Mucosa of descending colon (tissue), 3 donors: Measurements from ENCODE around the gene MYLK2. TPM values are rescaled to one million over a fixed set of nuclear protein-coding genes. Genes with fewer than 3 reads are reported as not detected.

Experiments used
- ATAC-seq: fragments of 200-7000 bp; cut with Tn5 transposase; one replicate; pipeline ENCODE4 v1.9.1; 2020; ENCODE audit warnings: mild to moderate bottlenecking, moderate library complexity
- DNase-seq, 3 donors: peaks; one replicate each; pipeline ENCODE4 v3.0.0-alpha.2; 2020
- H3K36me3 ChIP-seq: fragments of 200-600 bp; one replicate; pipeline ENCODE4 v1.8.0; 2021; ENCODE audit warnings: low read depth, mild to moderate bottlenecking
- H3K4me1 ChIP-seq: fragments of 200-600 bp; one replicate; pipeline ENCODE4 v1.8.0; 2021; ENCODE audit warnings: low read depth, mild to moderate bottlenecking
- H3K4me3 ChIP-seq: fragments of 200-600 bp; one replicate; pipeline ENCODE4 v1.8.0; 2021; ENCODE audit warnings: mild to moderate bottlenecking
- H3K9me3 ChIP-seq: fragments of 200-600 bp; one replicate; pipeline ENCODE4 v1.8.0; 2021; ENCODE audit warnings: mild to moderate bottlenecking
- CTCF ChIP-seq: fragments of 200-600 bp; IDR thresholded peaks from one replicate; pipeline ENCODE4 v1.8.0; 2022; ENCODE audit warnings: antibody characterized with exemption, mild to moderate bottlenecking
- intact Hi-C, 2 donors: fragments of 100-400 bp; cut with DNase I in 1 of 2; cut with micrococcal nuclease in 1 of 2; formaldehyde crosslinking; loops; one replicate each; pipeline versions ENCODE4 v1.11.0 to v1.11.1; 2022; cut with DNase I, micrococcal nuclease
- total RNA-seq, 3 donors: library from RNA; stranded (reverse); fragmentation: NEBNext Ultra II Directional in 2 of 3; extraction: Animal tissue kit (Norgen Biotek cat#: 25700) in 2 of 3; gene quantifications; one replicate each; pipeline versions ENCODE4 v1.2.1 to v1.2.4, GENCODE V29; 2021 to 2023
- donor health status: DM: no; HTN: no; CAD: no; lungs with moderate emphysema.
- donor health status: DM: no; HTN: no; CAD: no.
- donor health status: DM: no; HTN: yes; CAD: no.

The MYLK2 gene
- total RNA-seq, 3 donors from 2014 or later, result 0.09 to 0.31 TPM; not detected in 1

- no peak for ATAC-seq
- Histone ChIP-seq H3K36me3 (no peaks in the 10 kb centered on the region), H3K4me3 (no peak overlapping the region), H3K4me1 (peaks cover 9% of the 10 kb centered on the region), H3K9me3 (no peaks in the 10 kb centered on the region)
- intact Hi-C loops, result loop anchor here in 1 of 2 donors (10.0 kb wide), 1 partner anchor 96 kb away; the partner anchor contains the start of gene PDRG1
- no peak for TF ChIP-seq CTCF
- DNase-seq, result no peak
Measured at GRCh38 chr20:31858760-31859083, 39.6 kb downstream of the MYLK2 start.

GRCh38 chr20:31859266-31859997 is 40.3 kb downstream of the MYLK2 start:
- no peaks in the 10 kb centered on the region for H3K9me3 ChIP-seq
- H3K4me3 ChIP-seq, result no peak overlapping the region
- ATAC-seq, result no peak
- DNase-seq, result no peak
- no peaks in the 10 kb centered on the region for H3K36me3 ChIP-seq
- no peak for TF ChIP-seq CTCF
- intact Hi-C loops, result loop anchor here in 1 of 2 donors (10.0 kb wide), 1 partner anchor 95 kb away; the partner anchor contains the start of gene PDRG1
- H3K4me1 ChIP-seq, result peaks cover 9% of the 10 kb centered on the region

DNA sequence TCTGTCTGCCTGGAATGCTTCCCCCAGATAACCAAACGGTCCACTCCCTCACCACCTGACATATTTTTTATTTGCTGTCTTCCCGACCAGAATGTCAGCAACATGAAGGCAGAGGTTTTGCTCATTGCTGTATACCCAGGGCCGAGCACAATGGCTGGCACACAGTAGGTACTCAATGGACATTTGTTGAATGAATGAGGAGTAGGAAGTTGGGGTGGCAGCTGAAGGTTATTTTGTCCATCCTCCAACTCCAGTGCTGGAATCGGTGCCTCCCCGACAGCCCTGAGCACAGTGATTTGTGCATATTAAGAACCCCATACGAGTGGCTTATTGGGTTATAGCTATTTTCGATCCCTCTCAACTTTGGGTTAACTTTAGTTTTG is 40.8 kb downstream of the MYLK2 start:
- TF ChIP-seq CTCF, result no peak
- intact Hi-C loops, result loop anchor here in 1 of 2 donors (10.0 kb wide), 1 partner anchor 95 kb away; the partner anchor contains the start of gene PDRG1
- no peak for DNase-seq

GRCh38 chr20:31860390-31861134 is 41.4 kb downstream of the MYLK2 start:
- TF ChIP-seq CTCF, result no peak
- intact Hi-C loops, result no loop called here
- ATAC-seq, result peak; percentile 42

More for the DNA sequence above, 40.8 kb downstream of the MYLK2 start:
- Histone ChIP-seq H3K36me3 (no peaks in the 10 kb centered on the region), H3K9me3 (no peaks in the 10 kb centered on the region), H3K4me1 (peaks cover 9% of the 10 kb centered on the region), H3K4me3 (no peak overlapping the region)
- no peak for ATAC-seq

DNA sequence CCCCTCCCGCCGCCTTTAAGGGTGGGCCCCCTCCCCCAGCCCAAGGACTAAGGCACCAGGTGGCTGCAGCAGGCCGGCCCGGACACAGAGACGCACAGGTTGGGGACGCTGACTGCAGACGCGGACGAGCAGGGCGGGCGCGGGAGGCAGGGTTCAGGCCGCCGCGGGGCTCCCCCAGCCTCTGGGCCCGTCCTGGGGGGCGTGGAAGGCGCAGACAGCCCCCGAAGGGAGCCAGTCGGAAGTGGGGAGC is 41.9 kb downstream of the MYLK2 start:
- DNase-seq (peak in 1 of 3 donors; percentile 52), ATAC-seq (peak; percentile 47)
- intact Hi-C loops, result no loop called here

More at GRCh38 chr20:31860390-31861134, 41.4 kb downstream of the MYLK2 start:
- H3K36me3 ChIP-seq, result no peaks in the 10 kb centered on the region
- peak in 1 of 3 donors; percentile 28 for DNase-seq
- no peak overlapping the region for H3K4me3 ChIP-seq
- H3K4me1 ChIP-seq, result peaks cover 9% of the 10 kb centered on the region
- H3K9me3 ChIP-seq, result no peaks in the 10 kb centered on the region

More for the DNA sequence above, 41.9 kb downstream of the MYLK2 start:
- no peak for TF ChIP-seq CTCF
- Histone ChIP-seq H3K9me3 (no peaks in the 10 kb centered on the region), H3K36me3 (no peaks in the 10 kb centered on the region), H3K4me1 (peaks cover 9% of the 10 kb centered on the region), H3K4me3 (no peak overlapping the region)
